IMR-90 (cell line): ENCODE results near the gene POU2F1. TPM values are rescaled to one million over a fixed set of nuclear protein-coding genes. Genes with fewer than 3 reads are reported as not detected.
"Not testable (repeated sequence)": the region's sequence is repeated elsewhere in the genome, so short reads cannot be mapped to it uniquely, and the experiment has no call there.

Experiments
- ATAC-seq: fragments of 200-7000 bp; cut with Tn5 transposase; 2 replicates; pipeline ENCODE4 v1.9.1; 2020; ENCODE audit warnings: low read depth, mild to moderate bottlenecking, moderate library complexity
- BruUV-seq: library from RNA; stranded (reverse); fragments of 400-500 nt; replicated peaks from 2 replicates; lab custom pipeline; 2021; lab: Mats Ljungman, UMichigan
- CTCF ChIA-PET: fragments of 300-600 bp; formaldehyde crosslinking; extraction: SDS; loops from one replicate; lab custom pipeline; 2021; ENCODE audit warnings: antibody characterized with exemption; lab: Yijun Ruan, JAX
- POLR2A ChIA-PET: fragments of 300-600 bp; sonication (Branson Sonifier 250); formaldehyde crosslinking; loops from one replicate; lab custom pipeline; 2022; ENCODE audit warnings: antibody characterized with exemption; ENCODE audit not compliant: unreplicated experiment; lab: Charles Lee
- DNase-seq: peaks from one replicate; pipeline ENCODE4 v3.0.0; 2013
- H2AFZ ChIP-seq: replicated peaks from 2 replicates; pipeline ENCODE3; 2013; ENCODE audit warnings: low read length, mild to moderate bottlenecking; ENCODE audit not compliant: poor library complexity
- H2AK5ac ChIP-seq: 2 replicates; pipeline ENCODE4 v1.6.1; 2013; ENCODE audit warnings: low read depth, low read length, inconsistent platforms
- H2AK9ac ChIP-seq: replicated peaks from 2 replicates; pipeline ENCODE3; 2013; ENCODE audit warnings: mild to moderate bottlenecking, low read depth, low read length, moderate library complexity; ENCODE audit not compliant: poor library complexity
- H2BK120ac ChIP-seq: 2 replicates; pipeline ENCODE4 v1.6.1; 2013; ENCODE audit warnings: low read depth, low read length, inconsistent platforms
- H2BK15ac ChIP-seq: 3 replicates; pipeline ENCODE4 v1.6.1; 2013; ENCODE audit warnings: low read depth, low read length, inconsistent platforms
- H2BK20ac ChIP-seq: 2 replicates; pipeline ENCODE4 v1.6.1; 2013; ENCODE audit warnings: low read depth, mild to moderate bottlenecking, inconsistent platforms, low read length, moderate library complexity
- H2BK5ac ChIP-seq: 2 replicates; pipeline ENCODE4 v1.6.1; 2013; ENCODE audit warnings: mild to moderate bottlenecking, low read depth, low read length, inconsistent platforms; ENCODE audit not compliant: poor library complexity, severe bottlenecking
- H3K14ac ChIP-seq: replicated peaks from 2 replicates; pipeline ENCODE4 v1.6.1; 2013; ENCODE audit warnings: low read depth, low read length, inconsistent platforms
- H3K18ac ChIP-seq: 2 replicates; pipeline ENCODE4 v1.6.1; 2013; ENCODE audit warnings: low read depth, low read length, control low read depth
- H3K23ac ChIP-seq: 2 replicates; pipeline ENCODE4 v1.6.1; 2013; ENCODE audit warnings: low read depth, low read length, inconsistent platforms
- H3K27ac ChIP-seq: 2 replicates; pipeline ENCODE4 v1.5.1; 2013; ENCODE audit warnings: mild to moderate bottlenecking, control low read depth, low read length; ENCODE audit not compliant: insufficient read depth
- H3K27me3 ChIP-seq: 2 replicates; pipeline ENCODE4 v1.6.1; 2013; ENCODE audit warnings: low read length; ENCODE audit not compliant: control insufficient read depth, insufficient read depth
- H3K36me3 ChIP-seq: 2 replicates; pipeline ENCODE4 v1.6.1; 2013; ENCODE audit warnings: low read length, mixed read lengths; ENCODE audit not compliant: control insufficient read depth, insufficient read depth
- H3K4ac ChIP-seq: 2 replicates; pipeline ENCODE4 v1.6.1; 2013; ENCODE audit warnings: low read depth, low read length, inconsistent platforms
- H3K4me1 ChIP-seq: 2 replicates; pipeline ENCODE4 v1.6.1; 2013; ENCODE audit warnings: low read length, mixed read lengths; ENCODE audit not compliant: control insufficient read depth, insufficient read depth
- H3K4me2 ChIP-seq: 2 replicates; pipeline ENCODE4 v1.6.1; 2013; ENCODE audit warnings: low read depth, mild to moderate bottlenecking, control low read depth, low read length, moderate library complexity
- H3K4me3 ChIP-seq: 2 replicates; pipeline ENCODE4 v1.5.1; 2013; ENCODE audit warnings: low read depth, mild to moderate bottlenecking, control low read depth, low read length, moderate library complexity; ENCODE audit not compliant: insufficient read depth
- H3K56ac ChIP-seq: 2 replicates; pipeline ENCODE4 v1.6.1; 2013; ENCODE audit warnings: low read length, inconsistent platforms; ENCODE audit not compliant: insufficient read depth; ENCODE audit errors: extremely low read depth
- H3K79me1 ChIP-seq, 2 experiments: 2 replicates each; pipeline ENCODE4 v1.6.1; 2013; ENCODE audit warnings: low read length in 2 of 2, inconsistent platforms in 1 of 2, low read depth in 1 of 2
- H3K9ac ChIP-seq: 2 replicates; pipeline ENCODE4 v1.6.1; 2013; ENCODE audit warnings: low read depth, low read length, control low read depth
- H3K9me1 ChIP-seq: 2 replicates; pipeline ENCODE4 v1.6.1; 2013; ENCODE audit warnings: low read length, inconsistent platforms; ENCODE audit not compliant: insufficient read depth
- H3K9me3 ChIP-seq: 2 replicates; pipeline ENCODE4 v1.6.1; 2013; ENCODE audit warnings: low read length; ENCODE audit not compliant: control insufficient read depth, insufficient read depth
- H4K20me1 ChIP-seq: 2 replicates; pipeline ENCODE4 v1.6.1; 2013; ENCODE audit warnings: low read length, inconsistent platforms; ENCODE audit not compliant: insufficient read depth
- H4K5ac ChIP-seq: 2 replicates; pipeline ENCODE4 v1.6.1; 2013; ENCODE audit warnings: mild to moderate bottlenecking, low read depth, low read length, control low read depth
- H4K8ac ChIP-seq, 2 experiments: 2 replicates each; pipeline ENCODE4 v1.6.1; 2013; ENCODE audit warnings: low read depth in 2 of 2, low read length in 2 of 2, control low read depth in 1 of 2, inconsistent platforms in 1 of 2
- H4K91ac ChIP-seq: 2 replicates; pipeline ENCODE4 v1.6.1; 2013; ENCODE audit warnings: low read depth, low read length, inconsistent platforms; ENCODE audit not compliant: insufficient read depth
- WGBS, 2 experiments: methylation state at CpG; one replicate each; pipeline versions ENCODE4 v1.1.5 to v1.1.7; 2013; ENCODE audit warnings: missing lambda C conversion rate in 2 of 2; ENCODE audit not compliant: insufficient read length in 1 of 2; ENCODE audit errors: extremely low coverage in 2 of 2; 5-methylcytosine and 5-hydroxymethylcytosine counted together
- dilution Hi-C: fragments of 300-500 bp; cut with HindIII; formaldehyde crosslinking; loops from one replicate; pipeline ENCODE4 v1.14.3; 2018; ENCODE audit warnings: low sequenced_read_pairs; ENCODE audit not compliant: unreplicated experiment
- in situ Hi-C: fragments of 300-500 bp; cut with MboI; formaldehyde crosslinking; loops from 3 replicates; pipeline ENCODE4 v1.14.3; 2019; ENCODE audit warnings: low sequenced_read_pairs, inconsistent platforms, mixed read lengths
- intact Hi-C: fragments of 100-400 bp; cut with micrococcal nuclease; formaldehyde crosslinking; loops from 2 replicates; pipeline ENCODE4 v1.10.0; 2022
- polyA plus RNA-seq, 3 experiments: library from polyadenylated mRNA; depleted of rRNA; stranded (reverse); fragments of >200 nt; gene quantifications; 2 replicates each; pipeline ENCODE4 v1.2.3, GENCODE V29; 2012; ENCODE audit warnings: low replicate concordance in 1 of 3
- total RNA-seq: library from RNA; depleted of rRNA; stranded (reverse); fragments of >200 nt; gene quantifications from 2 replicates; pipeline ENCODE4 v1.2.3, GENCODE V29; 2012

Gene POU2F1
- total and polyA plus RNA-seq, 2 of the 4 experiments (the other 2 are of a cell fraction): 1.2 to 3.4 TPM

GRCh38 chr1:167319206-167319605, 98.5 kb downstream of the POU2F1 start:
- H2AK9ac ChIP-seq, ATAC-seq, DNase-seq, H3K56ac ChIP-seq, in situ Hi-C loops, H4K20me1 ChIP-seq, H3K23ac ChIP-seq, BruUV-seq, H3K4me3 ChIP-seq, CTCF ChIA-PET, H2AFZ ChIP-seq, H3K18ac ChIP-seq, H3K9ac ChIP-seq, H4K5ac ChIP-seq, H3K4me1 ChIP-seq, H2BK5ac ChIP-seq, H3K4me2 ChIP-seq, H4K8ac ChIP-seq, H2BK120ac ChIP-seq, intact Hi-C loops, H3K27ac ChIP-seq, H4K91ac ChIP-seq, H2AK5ac ChIP-seq, POLR2A ChIA-PET, H3K36me3 ChIP-seq, H3K27me3 ChIP-seq, H3K9me1 ChIP-seq, H3K79me1 ChIP-seq, H2BK15ac ChIP-seq, H2BK20ac ChIP-seq, dilution Hi-C loops, H3K14ac ChIP-seq, H3K4ac ChIP-seq: not testable (repeated sequence)
- no CpG with 5 or more reads among the region's 2 CpGs for WGBS, 2 experiments
- peaks cover 12% of the 10 kb centered on the region for H3K9me3 ChIP-seq
